ENCODE data around the gene AK5. TPM values are rescaled to one million over a fixed set of nuclear protein-coding genes. Genes with fewer than 3 reads are reported as not detected.

The AK5 gene
- total RNA-seq, 1 experiment from 2014 or later, result 3.0 TPM

DNA sequence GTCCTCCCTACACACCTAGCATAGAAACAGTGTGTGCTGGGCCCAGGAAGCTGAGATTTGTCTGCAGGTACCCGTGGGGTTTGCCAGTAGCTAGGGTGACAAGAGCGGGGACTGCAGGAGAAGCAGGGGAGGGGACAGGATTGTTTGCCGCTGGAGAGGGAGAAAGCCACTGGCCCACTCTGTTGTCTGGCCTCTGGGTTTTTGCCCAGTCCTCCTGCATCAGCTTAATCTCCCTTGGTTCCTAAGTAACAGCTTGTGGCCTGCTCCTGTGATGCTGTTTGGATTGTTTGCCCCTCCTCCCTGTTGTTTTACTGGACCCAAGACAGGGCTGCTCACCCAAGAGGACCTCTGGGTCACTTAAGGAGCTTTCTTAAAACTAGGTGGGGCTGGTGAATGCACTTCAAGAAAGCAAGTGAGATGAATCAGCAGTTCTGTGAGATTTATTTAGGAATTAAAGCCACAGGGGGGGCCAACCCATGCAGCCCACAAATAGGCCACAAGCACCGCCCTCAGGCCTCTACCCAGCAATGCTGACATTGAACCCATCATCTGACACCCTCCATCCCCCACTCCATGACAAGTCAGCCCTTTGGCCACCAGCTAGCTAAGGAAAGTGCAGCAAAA, 257.8 kb downstream of the AK5 start:
- ChIA-PET CTCF (no interaction called here), POLR2A (no interaction called here)
- Histone ChIP-seq H3K27me3 (ENCODE audit: control insufficient read depth, insufficient read depth, low read length) (no peaks in the 10 kb centered on the region), H3K36me3 (ENCODE audit: control insufficient read depth, insufficient read depth, low read length) (no peaks in the 10 kb centered on the region), H3K27ac (ENCODE audit: low read length) (peak overlapping the region; percentile 77), H3K4me1 (ENCODE audit: control insufficient read depth, insufficient read depth, low read length) (peaks cover 43% of the 10 kb centered on the region), H3K4me3 (ENCODE audit: low read depth in 2 of 2, low read length in 2 of 2) (peak overlapping the region in 1 of 2 experiments; percentile 19; a peak in 1 of 4 replicates), H3K9me3 (ENCODE audit: control insufficient read depth, insufficient read depth, low read depth, low read length) (no peaks in the 10 kb centered on the region)
- no TSS peak for BruUV-seq (replicated peaks)
- ATAC-seq (peak; percentile 73), DNase-seq (ENCODE audit: low read depth, low spot score) (peak; percentile 81)
- intact Hi-C loops (cut with micrococcal nuclease; ENCODE audit: unreplicated experiment), result no loop called here
- TF ChIP-seq POLR2AphosphoS5 (IDR thresholded peaks at IDR 0.05; ENCODE audit: low read depth, low read length), result no peak
- TF ChIP-seq, protein P1, sequence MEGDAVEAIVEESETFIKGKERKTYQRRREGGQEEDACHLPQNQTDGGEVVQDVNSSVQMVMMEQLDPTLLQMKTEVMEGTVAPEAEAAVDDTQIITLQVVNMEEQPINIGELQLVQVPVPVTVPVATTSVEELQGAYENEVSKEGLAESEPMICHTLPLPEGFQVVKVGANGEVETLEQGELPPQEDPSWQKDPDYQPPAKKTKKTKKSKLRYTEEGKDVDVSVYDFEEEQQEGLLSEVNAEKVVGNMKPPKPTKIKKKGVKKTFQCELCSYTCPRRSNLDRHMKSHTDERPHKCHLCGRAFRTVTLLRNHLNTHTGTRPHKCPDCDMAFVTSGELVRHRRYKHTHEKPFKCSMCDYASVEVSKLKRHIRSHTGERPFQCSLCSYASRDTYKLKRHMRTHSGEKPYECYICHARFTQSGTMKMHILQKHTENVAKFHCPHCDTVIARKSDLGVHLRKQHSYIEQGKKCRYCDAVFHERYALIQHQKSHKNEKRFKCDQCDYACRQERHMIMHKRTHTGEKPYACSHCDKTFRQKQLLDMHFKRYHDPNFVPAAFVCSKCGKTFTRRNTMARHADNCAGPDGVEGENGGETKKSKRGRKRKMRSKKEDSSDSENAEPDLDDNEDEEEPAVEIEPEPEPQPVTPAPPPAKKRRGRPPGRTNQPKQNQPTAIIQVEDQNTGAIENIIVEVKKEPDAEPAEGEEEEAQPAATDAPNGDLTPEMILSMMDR (IDR thresholded peaks at IDR 0.05), result no peak
- TF ChIP-seq, protein P2, sequence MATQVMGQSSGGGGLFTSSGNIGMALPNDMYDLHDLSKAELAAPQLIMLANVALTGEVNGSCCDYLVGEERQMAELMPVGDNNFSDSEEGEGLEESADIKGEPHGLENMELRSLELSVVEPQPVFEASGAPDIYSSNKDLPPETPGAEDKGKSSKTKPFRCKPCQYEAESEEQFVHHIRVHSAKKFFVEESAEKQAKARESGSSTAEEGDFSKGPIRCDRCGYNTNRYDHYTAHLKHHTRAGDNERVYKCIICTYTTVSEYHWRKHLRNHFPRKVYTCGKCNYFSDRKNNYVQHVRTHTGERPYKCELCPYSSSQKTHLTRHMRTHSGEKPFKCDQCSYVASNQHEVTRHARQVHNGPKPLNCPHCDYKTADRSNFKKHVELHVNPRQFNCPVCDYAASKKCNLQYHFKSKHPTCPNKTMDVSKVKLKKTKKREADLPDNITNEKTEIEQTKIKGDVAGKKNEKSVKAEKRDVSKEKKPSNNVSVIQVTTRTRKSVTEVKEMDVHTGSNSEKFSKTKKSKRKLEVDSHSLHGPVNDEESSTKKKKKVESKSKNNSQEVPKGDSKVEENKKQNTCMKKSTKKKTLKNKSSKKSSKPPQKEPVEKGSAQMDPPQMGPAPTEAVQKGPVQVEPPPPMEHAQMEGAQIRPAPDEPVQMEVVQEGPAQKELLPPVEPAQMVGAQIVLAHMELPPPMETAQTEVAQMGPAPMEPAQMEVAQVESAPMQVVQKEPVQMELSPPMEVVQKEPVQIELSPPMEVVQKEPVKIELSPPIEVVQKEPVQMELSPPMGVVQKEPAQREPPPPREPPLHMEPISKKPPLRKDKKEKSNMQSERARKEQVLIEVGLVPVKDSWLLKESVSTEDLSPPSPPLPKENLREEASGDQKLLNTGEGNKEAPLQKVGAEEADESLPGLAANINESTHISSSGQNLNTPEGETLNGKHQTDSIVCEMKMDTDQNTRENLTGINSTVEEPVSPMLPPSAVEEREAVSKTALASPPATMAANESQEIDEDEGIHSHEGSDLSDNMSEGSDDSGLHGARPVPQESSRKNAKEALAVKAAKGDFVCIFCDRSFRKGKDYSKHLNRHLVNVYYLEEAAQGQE (IDR thresholded peaks at IDR 0.05; ENCODE audit: insufficient read depth in 1 of 2, low read depth in 2 of 2, low read length in 1 of 2), result no peak
- TF ChIP-seq SIN3A (IDR thresholded peaks at IDR 0.05; ENCODE audit: borderline replicate concordance, insufficient read depth, low read depth, low read length), result no peak
- no peak for TF ChIP-seq TCF7L2 (IDR thresholded peaks at IDR 0.05; ENCODE audit: low read depth, low read length)
- in situ Hi-C loops (cut with HindIII; ENCODE audit: low pct_unique_long_range_greater_than_20kb, low sequenced_read_pairs), result no loop called here

DNA sequence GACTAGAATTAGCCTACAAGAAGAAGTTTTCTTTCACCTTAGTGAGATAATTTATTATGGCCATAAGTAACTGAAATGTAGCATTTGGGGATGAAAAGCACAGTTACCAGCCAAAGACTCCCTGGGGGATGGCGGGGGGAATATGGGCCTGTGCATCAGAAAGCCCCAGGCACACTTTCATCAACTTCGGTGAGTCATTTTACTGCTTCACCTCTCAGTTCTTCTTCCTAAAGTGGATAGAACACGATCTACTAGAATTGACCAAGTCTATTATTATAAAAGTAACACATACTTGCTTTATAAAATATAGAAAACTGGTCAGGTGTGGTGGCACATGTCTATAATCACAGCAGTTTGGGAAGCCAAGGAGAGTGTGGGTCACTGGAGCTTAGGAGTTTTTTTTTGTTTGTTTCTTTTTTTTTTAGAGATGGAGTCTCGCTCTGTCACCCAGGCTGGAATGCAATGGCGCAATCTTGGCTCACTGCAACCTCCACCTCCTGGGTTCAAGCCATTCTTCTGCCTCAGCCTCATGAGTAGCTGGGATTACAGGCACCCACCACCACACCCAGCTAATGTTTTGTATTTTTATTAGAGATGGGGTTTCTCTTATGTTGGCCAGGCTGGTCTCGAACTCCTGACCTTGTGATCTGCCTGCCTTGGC, 258.8 kb downstream of the AK5 start:
- peaks cover 43% of the 10 kb centered on the region for H3K4me1 ChIP-seq (ENCODE audit: control insufficient read depth, insufficient read depth, low read length)
- H3K4me3 ChIP-seq (ENCODE audit: low read depth in 2 of 2, low read length in 2 of 2), result no peak overlapping the region
- no peaks in the 10 kb centered on the region for H3K9me3 ChIP-seq (ENCODE audit: control insufficient read depth, insufficient read depth, low read depth, low read length)
- in situ Hi-C loops (cut with HindIII; ENCODE audit: low pct_unique_long_range_greater_than_20kb, low sequenced_read_pairs), result no loop called here
- ATAC-seq (no peak), DNase-seq (ENCODE audit: low read depth, low spot score) (no peak)
- CTCF ChIA-PET, result no interaction called here
- TF ChIP-seq, protein P1 (IDR thresholded peaks at IDR 0.05), result no peak
- TF ChIP-seq SIN3A (IDR thresholded peaks at IDR 0.05; ENCODE audit: borderline replicate concordance, insufficient read depth, low read depth, low read length), result no peak
- TF ChIP-seq TCF7L2 (IDR thresholded peaks at IDR 0.05; ENCODE audit: low read depth, low read length), result no peak
- TF ChIP-seq, protein P2 (IDR thresholded peaks at IDR 0.05; ENCODE audit: insufficient read depth in 1 of 2, low read depth in 2 of 2, low read length in 1 of 2), result no peak
- TF ChIP-seq POLR2AphosphoS5 (IDR thresholded peaks at IDR 0.05; ENCODE audit: low read depth, low read length), result no peak
- no peaks in the 10 kb centered on the region for H3K36me3 ChIP-seq (ENCODE audit: control insufficient read depth, insufficient read depth, low read length)
- no TSS peak for BruUV-seq (replicated peaks)
- H3K27me3 ChIP-seq (ENCODE audit: control insufficient read depth, insufficient read depth, low read length), result no peaks in the 10 kb centered on the region
- POLR2A ChIA-PET, result no interaction called here
- intact Hi-C loops (cut with micrococcal nuclease; ENCODE audit: unreplicated experiment), result no loop called here
- H3K27ac ChIP-seq (ENCODE audit: low read length), result peak overlapping the region; percentile 77
